HUES64 (cell line): ENCODE data around the gene CSN2.
"Not testable (repeated sequence)": the region's sequence is repeated elsewhere in the genome, so short reads cannot be mapped to it uniquely, and the experiment has no call there.

Source experiments
- H3K27ac ChIP-seq: 2 replicates; pipeline ENCODE4 v1.7.0; 2013; ENCODE audit warnings: low read depth, low read length, inconsistent platforms
- H3K27me3 ChIP-seq: 2 replicates; pipeline ENCODE4 v1.6.1; 2013; ENCODE audit warnings: mild to moderate bottlenecking, low read length; ENCODE audit not compliant: insufficient read depth
- H3K36me3 ChIP-seq: 2 replicates; pipeline ENCODE4 v1.6.1; 2013; ENCODE audit warnings: mild to moderate bottlenecking, low read length; ENCODE audit not compliant: insufficient read depth
- H3K4me1 ChIP-seq: 2 replicates; pipeline ENCODE4 v1.6.1; 2013; ENCODE audit warnings: mild to moderate bottlenecking, low read length, moderate library complexity; ENCODE audit not compliant: insufficient read depth
- H3K4me3 ChIP-seq: 2 replicates; pipeline ENCODE4 v1.5.1; 2013; ENCODE audit warnings: mild to moderate bottlenecking, low read length, moderate library complexity
- H3K9ac ChIP-seq: 2 replicates; pipeline ENCODE4 v1.6.1; 2013; ENCODE audit warnings: mild to moderate bottlenecking, low read depth, low read length
- H3K9me3 ChIP-seq: 2 replicates; pipeline ENCODE4 v1.6.1; 2013; ENCODE audit warnings: low read depth, low read length; ENCODE audit not compliant: insufficient read depth
- WGBS: fragments of 150-250, 120-280 bp; methylation state at CpG from one replicate; pipeline ENCODE4 v1.1.7; 2013; ENCODE audit warnings: missing lambda C conversion rate; 5-methylcytosine and 5-hydroxymethylcytosine counted together

CSN2 gene

DNA sequence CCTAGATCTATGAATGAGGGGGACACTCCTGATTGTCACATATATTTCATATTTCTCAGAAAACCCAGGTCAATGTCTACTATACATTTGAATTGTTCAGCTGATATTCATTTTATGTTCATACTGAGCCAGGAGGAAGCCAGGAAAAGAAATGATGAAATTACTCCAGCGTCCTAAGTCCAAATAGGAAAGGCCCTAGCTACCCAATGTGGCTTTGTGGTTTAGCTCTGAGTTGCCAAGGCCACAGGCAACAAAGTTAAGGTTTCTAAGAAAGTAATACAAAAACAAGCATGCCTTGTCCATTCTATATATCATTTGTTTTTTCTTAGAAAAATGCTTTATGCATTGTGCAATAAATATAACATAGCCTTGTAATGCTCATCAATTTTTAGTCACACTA, 4.5 kb upstream of the CSN2 start:
- H3K36me3 ChIP-seq = no peaks in the 10 kb centered on the region
- WGBS = 93% methylated on average over 1 of the region's 1 CpG
- no peak overlapping the region for H3K27ac ChIP-seq
- no peaks in the 10 kb centered on the region for H3K4me1 ChIP-seq
- no peak overlapping the region for H3K9ac ChIP-seq
- H3K4me3 ChIP-seq = no peak overlapping the region
- H3K27me3 ChIP-seq = no peaks in the 10 kb centered on the region
- no peaks in the 10 kb centered on the region for H3K9me3 ChIP-seq

DNA sequence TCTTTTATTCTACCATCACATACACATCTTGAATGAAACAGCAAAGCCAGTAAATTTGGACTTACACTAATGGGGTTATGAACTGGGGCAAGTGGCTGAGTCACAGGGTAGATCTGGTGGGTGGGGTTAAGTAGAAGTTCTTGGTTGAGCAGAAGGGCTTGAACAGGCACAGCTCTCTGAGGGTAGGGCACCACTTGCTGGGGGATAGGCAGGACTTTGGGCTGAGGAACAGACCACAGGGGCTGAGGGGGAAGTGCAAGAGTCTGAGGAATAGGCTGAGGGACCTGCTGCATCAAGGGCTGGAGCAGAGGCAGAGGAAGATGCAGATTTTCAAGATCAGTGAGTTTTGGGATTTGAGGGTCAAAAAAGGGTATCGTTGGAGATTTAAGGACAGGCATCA, 8.3 kb downstream of the CSN2 start:
- H3K4me3 ChIP-seq = no peak overlapping the region
- no peaks in the 10 kb centered on the region for H3K36me3 ChIP-seq
- no peak overlapping the region for H3K27ac ChIP-seq
- H3K9me3 ChIP-seq = no peaks in the 10 kb centered on the region
- 95% methylated on average over 1 of the region's 1 CpG for WGBS
- no peaks in the 10 kb centered on the region; the same call in 1 of the 2 replicates for H3K4me1 ChIP-seq
- H3K27me3 ChIP-seq = no peaks in the 10 kb centered on the region
- no peak overlapping the region for H3K9ac ChIP-seq

DNA sequence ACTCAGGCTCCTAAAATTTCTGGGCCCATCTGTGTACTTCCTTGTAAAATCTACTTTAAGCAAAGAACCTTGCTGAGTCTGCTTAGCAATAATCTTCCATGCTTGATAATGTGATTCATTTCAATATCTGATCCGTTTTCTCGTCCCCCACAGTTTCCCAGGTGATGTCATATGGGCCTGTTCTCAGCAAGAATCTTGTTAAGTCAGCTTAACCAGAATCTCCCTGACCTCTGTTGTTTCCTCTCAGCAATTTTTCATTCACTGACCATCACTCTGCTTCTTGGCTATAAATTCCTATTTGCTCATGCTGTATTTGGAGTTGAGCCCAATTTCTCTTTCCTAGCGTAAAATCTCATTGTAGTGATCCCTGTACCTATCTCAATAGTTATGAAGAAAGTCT, 13.9 kb downstream of the CSN2 start:
- Histone ChIP-seq H3K9me3 (no peaks in the 10 kb centered on the region), H3K9ac (no peak overlapping the region), H3K4me3 (no peak overlapping the region), H3K27me3 (no peaks in the 10 kb centered on the region), H3K27ac (no peak overlapping the region), H3K36me3 (no peaks in the 10 kb centered on the region), H3K4me1 (no peaks in the 10 kb centered on the region; the same call in 1 of the 2 replicates)
- WGBS = 89% methylated on average over 2 of the region's 3 CpGs

DNA sequence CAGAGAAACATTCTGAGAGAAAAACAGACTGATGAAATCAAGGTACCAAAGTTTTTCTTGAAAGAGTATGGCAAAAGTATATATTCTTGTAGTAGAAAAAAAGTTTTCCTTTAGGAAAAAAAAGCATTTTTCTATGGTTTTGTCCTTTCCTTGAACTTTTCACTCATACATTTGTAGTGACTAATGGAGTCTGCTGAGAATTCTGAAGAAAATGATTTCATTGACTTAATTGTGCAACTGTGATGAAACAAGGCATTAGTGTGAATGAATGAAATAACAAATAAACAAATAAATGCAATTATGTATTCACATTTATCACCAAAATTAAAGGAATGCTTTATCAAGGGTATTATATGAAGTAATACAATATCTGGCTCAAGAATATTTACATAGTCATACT, 29.0 kb downstream of the CSN2 start:
- Histone ChIP-seq H3K27ac (no peak overlapping the region), H3K4me1 (no peaks in the 10 kb centered on the region), H3K9ac (no peak overlapping the region), H3K36me3 (no peaks in the 10 kb centered on the region), H3K9me3 (no peaks in the 10 kb centered on the region), H3K27me3 (no peaks in the 10 kb centered on the region), H3K4me3 (no peak overlapping the region)

DNA sequence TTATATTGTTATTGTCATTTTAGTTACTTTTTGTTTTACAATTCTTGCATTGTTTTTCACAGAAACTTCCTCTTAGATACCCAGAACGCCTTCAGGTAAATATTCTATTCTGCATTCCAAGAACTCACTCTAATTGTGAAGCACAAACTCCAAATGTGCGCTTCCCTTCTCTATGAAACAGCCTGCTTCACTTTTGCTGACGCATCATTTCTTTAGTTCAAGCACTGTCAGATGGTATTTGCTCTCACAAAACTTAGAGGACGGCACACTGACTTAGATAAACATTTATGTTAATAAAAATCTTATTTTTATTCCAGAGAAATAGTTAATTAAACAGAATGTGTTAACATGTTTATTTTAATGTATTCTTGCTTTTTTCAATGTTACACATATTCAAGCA, 31.4 kb downstream of the CSN2 start:
- Histone ChIP-seq H3K4me3 (no peak overlapping the region), H3K9ac (no peak overlapping the region), H3K27ac (no peak overlapping the region), H3K4me1 (no peaks in the 10 kb centered on the region), H3K27me3 (no peaks in the 10 kb centered on the region), H3K36me3 (no peaks in the 10 kb centered on the region), H3K9me3 (no peaks in the 10 kb centered on the region)
- WGBS = 94% methylated on average over 3 of the region's 4 CpGs

DNA sequence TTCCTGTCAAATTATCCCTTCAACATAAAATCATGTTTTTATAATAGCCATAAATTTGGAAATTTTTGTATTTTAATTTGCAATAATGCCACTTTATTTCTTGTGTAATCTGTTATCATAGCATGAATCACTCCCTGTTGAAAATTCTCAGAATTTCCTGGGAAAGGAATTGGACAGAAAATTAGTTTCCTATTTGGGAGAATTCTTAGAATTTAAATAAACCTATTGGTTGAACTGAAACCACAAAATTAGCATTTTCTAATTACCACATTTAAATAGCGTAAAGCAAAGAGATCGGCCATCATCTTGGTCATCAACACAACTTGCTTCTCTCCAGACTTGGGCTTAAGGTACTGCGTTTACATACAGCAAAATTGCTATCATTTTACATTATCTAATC, 34.8 kb downstream of the CSN2 start, which contains the start of gene CSN1S1:
CSN1S1 (plus strand) TSS at position 301 of the 400 bp plus-strand sequence. CDS start 1,488 bp downstream, outside the sequence.
- Histone ChIP-seq H3K36me3 (no peaks in the 10 kb centered on the region), H3K4me1 (no peaks in the 10 kb centered on the region), H3K9ac (no peak within 1 kb of the TSS), H3K4me3 (no peak within 1 kb of the TSS), H3K9me3 (no peaks in the 10 kb centered on the region), H3K27me3 (no peaks in the 10 kb centered on the region), H3K27ac (no peak within 1 kb of the TSS)
- 95% methylated on average over 3 of the region's 3 CpGs for WGBS

DNA sequence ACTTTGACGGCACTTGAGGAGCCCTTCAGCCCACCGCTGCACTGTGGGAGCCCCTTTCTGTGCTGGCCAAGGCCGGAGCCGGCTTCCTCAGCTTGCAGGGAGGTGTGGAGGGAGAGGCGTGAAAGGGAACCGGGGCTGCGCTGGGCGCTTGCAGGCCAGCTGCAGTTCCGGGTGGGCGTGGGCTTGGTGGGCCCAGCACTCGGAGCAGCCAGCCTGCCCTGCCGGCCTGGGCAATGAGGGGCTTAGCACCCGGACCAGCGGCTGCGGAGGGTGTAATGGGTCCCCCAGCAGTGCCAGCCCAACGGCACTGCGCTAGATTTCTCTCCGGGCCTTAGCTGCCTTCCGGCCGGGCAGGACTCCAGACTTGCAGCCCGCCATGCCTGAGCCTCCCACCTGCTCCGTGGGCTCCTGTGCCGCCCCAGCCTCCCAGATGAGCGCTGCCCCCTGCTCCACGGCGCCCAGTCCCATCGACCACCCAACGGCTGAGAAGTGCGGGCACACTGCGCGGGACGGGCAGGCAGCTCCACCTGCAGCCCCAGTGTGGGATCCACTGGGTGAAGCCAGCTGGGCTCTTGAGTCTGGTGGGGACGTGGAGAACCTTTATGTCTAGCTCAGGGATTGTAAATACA, 41.6 kb downstream of the CSN2 start:
- H3K36me3 ChIP-seq, H3K27ac ChIP-seq, H3K9me3 ChIP-seq, H3K4me1 ChIP-seq, H3K4me3 ChIP-seq, H3K9ac ChIP-seq: not testable (repeated sequence)
- WGBS = 93% methylated on average over 33 of the region's 33 CpGs
- H3K27me3 ChIP-seq = peaks cover 31% of the 10 kb centered on the region

DNA sequence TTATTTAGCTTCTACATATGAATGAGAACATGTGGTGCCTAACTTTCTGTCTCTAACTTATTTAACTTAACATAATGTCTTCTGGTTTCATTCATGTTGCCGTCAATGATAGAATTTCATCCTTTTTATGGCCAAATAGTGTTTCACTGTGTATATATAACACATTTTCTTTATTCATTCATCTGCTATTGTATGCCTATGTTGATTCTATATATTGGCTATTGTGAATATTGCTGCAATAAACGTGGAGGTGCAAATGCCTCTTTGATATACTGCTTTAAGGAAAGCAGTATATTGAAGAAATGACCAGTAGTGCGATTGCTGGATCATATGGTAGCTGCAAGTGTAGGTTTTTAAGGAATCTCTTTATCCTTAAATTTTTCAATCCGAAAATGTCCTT, 44.7 kb downstream of the CSN2 start:
- Histone ChIP-seq H3K27me3 (peaks cover 42% of the 10 kb centered on the region), H3K9me3 (no peaks in the 10 kb centered on the region), H3K9ac (no peak overlapping the region), H3K4me1 (no peaks in the 10 kb centered on the region), H3K4me3 (no peak overlapping the region), H3K27ac (no peak overlapping the region), H3K36me3 (no peaks in the 10 kb centered on the region)
- WGBS = 45% methylated on average over 3 of the region's 4 CpGs

DNA sequence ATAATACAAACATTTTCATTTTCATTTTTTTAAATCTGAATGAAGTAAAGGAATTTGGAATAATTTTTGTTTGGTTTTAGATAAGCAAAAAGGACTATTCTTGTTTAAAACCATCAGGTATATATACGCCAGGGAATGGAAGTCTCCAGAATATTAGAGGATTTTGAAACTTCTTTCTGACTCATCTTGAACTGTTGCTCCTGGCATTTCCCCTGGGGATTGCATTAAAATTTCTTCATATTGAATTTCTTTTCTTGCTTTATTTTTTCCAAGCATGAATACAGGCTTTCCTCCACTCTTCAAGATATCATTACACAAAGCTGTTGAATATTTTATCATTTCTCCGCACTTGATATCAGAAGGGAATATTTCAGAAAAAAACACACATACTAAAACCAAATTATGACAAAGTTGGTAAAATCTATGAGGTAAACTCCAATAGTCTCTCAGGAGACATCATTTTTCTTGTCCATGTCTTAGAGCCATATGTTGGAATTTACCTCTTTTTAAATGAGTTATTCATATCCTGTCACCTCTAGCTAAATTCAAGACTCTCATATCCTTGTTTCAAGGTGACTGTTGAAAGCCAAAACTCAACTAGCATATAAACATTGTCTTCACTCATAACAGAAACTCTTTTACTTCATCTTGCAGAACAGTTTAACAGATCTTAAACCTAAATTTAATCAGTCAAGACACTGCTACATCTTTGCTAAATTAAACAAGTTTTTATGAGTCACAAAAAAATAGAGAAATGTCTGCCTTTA, 55.3 kb downstream of the CSN2 start:
- H3K36me3 ChIP-seq = no peaks in the 10 kb centered on the region
- no peak overlapping the region for H3K9ac ChIP-seq
- no peaks in the 10 kb centered on the region for H3K27me3 ChIP-seq
- H3K4me1 ChIP-seq = no peaks in the 10 kb centered on the region
- 85% methylated on average over 2 of the region's 2 CpGs for WGBS
- no peaks in the 10 kb centered on the region for H3K9me3 ChIP-seq
- H3K4me3 ChIP-seq = no peak overlapping the region
- no peak overlapping the region for H3K27ac ChIP-seq

DNA sequence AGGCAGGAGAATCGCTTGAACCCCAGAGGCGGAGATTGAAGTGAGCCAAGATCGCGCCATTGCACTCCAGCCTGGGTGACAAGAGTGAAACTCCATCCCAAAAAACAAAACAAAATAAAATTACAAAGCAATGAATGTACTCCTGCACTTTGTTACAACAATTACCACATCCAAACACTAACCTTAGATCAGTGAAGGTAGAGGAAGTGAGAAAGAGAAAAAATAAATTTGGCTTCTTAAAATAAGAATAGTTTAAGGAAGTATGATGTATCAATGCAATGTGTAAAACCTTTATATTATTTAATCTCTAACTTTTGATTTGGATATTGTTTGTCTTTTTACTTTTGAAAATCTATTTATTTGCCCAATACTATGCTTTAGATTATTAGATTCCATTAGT, 56.3 kb downstream of the CSN2 start:
- no peaks in the 10 kb centered on the region for H3K9me3 ChIP-seq
- no peak overlapping the region for H3K27ac ChIP-seq
- no peak overlapping the region for H3K4me3 ChIP-seq
- no peaks in the 10 kb centered on the region for H3K4me1 ChIP-seq
- no peaks in the 10 kb centered on the region for H3K27me3 ChIP-seq
- WGBS = 94% methylated on average over 4 of the region's 4 CpGs
- H3K9ac ChIP-seq = no peak overlapping the region
- no peaks in the 10 kb centered on the region for H3K36me3 ChIP-seq

DNA sequence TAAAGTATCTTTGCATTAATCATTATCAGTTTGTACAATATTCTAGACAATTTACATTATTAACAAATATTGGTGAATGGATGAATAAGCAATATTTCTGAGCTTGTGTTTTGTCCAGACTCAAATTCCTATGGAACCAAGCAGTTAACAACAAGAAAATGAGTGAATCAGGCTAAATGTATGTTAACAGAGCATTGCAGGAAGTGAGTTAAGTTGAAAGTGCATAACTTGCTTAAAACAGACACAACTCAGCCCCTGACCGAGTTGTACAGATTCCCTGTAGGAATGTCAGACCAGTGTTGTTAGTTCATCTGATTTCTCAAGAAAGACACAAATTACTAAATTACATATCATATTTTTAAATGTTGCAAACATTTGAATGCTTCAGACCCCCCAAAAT, 58.4 kb downstream of the CSN2 start:
- Histone ChIP-seq H3K36me3 (no peaks in the 10 kb centered on the region), H3K4me3 (no peak overlapping the region), H3K27ac (no peak overlapping the region), H3K27me3 (no peaks in the 10 kb centered on the region), H3K9me3 (no peaks in the 10 kb centered on the region), H3K4me1 (no peaks in the 10 kb centered on the region), H3K9ac (no peak overlapping the region)
- WGBS = 92% methylated on average over 1 of the region's 1 CpG
